Colon (tissue), 2 donors: ENCODE results near the gene ABCC4.

Experiments used
- FAIRE-seq: peaks from 2 replicates; lab custom pipeline; 2012; peaks lifted over from hg19 to GRCh38; lab: Jason Lieb, UNC
- donor health status: control.
- donor health status: control.

Gene ABCC4

DNA sequence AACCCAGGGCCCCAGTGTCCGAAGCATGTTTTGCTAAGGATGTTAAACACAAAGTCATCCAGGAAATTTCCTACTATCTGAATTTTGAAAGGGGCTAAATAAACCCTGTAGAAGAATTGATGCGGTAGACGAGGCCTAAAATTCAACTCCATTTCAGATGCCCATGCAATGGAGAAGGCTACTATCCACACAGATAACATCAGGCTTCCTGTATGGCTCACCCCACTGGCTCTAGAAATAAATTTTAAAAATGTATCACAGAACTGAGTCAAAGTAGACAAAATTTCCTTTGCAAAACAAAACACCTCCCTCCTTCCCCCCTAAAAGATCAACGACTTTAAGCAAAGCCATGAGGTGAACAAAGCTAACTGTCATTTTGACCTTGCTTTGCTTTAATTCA, 188.4 kb downstream of the ABCC4 start:
- FAIRE-seq: no peak

DNA sequence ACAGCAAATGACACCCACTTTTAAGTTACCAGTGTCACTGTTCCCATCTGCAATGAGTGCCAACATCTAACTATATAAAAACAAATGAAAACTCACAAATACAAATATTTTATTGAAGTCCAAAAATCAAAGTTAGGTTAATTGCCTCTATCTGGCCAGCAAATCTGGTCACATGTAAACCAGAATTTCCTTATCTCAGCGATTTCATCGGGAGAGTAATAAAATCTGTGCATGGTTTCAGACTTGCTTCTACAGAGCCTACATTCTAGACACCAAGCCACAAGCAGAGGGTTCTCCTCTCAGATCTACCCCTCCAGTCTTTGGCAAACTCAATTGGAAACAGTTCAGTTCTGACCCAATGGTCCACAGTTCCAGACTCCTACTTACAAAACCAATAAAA, 189.6 kb downstream of the ABCC4 start:
- no peak for FAIRE-seq

DNA sequence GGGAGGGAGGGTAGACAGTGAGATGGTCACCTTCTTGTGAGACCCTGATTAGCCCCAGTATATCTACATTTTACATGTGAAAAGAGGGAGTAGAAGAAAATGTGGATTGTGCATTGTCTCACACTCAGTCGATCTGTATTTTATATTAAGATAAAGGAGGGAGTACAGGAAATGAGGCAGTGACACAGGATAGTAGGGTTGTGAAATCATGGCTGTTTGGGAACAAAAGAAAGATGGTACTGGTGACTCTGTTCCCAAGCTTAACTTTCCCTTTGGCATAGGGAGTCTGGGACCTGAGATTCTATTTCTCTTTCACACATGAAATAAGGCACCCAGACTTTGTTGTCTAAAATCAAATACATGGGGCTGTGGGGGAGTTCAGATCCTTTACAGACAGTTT, 194.7 kb downstream of the ABCC4 start:
- FAIRE-seq: no peak

DNA sequence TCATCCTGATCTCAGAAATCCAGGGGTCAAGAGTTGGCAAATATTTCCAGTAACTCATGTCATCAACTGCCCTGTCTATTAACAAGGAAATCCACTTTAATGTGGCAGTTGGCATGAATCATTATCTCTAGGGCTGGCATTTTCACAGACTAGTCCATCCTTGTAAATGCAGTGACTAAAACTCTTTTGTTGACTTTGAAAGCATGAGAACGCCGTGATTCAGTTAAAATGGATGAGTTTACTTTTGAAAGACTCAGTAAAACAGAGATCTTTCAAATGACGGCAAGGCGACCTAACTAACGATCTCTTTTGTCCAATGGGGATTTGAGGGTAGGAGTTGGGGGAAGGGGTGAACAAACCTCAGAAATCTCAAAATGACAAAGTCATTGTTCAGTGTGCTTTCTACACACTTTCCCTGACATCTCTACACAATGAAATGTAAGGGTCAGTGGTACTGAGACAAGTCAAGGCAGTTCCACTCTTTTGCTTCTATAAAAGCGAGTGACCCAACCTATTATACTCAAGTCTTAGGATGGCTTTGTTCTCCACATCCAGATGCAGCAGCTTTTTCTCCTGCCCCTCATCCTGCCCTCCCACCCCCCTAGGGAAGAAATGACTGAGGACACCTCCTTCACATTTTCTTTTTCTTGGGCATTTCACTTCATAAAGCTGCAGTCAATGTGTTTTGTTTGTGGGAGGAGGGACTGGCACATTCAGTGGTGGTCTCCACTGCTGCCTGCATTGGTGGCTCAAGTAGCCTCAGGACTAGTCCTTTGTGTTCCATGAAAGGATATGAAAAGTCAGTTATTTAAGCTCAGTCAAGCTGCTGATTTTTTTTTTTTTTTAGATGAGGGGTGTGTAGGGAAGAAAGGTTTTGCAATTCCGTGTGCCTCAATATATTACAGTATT, 200.5 kb downstream of the ABCC4 start:
- no peak for FAIRE-seq

DNA sequence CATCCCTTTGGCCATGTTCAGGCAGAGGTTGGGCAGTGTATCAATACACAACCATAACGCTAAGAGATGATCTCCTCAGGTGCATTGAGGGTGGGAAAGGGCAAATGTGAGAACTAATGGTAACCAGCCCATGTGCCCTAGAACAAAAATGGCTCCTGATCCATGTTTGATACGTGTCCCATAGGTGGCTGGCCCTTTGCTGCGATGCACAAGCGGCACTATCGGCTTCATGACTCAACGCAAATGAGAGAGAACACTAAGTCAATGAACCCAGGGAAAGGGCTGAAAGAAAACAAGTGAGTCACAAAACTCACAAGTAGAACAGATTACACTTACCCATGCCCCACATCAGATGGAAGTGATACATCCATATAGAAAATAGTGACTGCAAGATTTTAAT, 201.7 kb downstream of the ABCC4 start:
- no peak for FAIRE-seq

DNA sequence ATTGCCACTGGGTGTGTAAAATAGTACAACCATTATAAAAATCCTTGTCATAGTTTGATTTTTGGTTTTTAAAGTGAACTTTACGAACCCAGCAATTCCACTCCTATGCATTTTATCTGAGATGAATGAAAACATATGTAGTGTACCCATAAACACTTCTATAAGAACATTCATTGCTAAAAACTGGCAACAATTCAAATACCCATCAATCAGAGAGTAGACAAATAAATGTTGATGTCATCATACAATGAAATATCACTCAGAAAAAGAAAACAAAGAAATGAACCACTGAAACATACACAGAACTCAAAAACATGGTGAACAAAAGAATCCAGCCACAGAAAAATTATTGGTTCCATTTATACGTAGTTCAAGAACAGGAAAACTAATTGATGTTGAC, 202.3 kb downstream of the ABCC4 start:
- FAIRE-seq: no peak

DNA sequence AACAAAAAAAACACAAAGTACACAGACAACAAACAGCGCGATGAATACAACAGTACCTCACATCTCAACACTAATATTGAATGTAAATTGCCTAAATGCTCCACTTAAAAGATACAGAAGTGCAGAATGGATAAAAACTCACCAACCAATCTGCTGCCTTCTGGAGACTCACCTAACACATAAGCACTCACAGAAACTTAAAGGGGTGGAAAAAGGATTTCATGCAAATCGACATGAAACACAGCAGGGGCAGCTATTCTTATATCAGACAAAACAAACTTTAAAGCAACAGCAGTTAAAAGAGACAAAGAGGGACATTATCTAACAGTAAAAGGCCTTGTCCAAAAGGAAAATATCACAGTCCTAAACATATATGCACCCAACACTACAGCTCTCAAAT, 209.5 kb downstream of the ABCC4 start:
- FAIRE-seq: no peak

DNA sequence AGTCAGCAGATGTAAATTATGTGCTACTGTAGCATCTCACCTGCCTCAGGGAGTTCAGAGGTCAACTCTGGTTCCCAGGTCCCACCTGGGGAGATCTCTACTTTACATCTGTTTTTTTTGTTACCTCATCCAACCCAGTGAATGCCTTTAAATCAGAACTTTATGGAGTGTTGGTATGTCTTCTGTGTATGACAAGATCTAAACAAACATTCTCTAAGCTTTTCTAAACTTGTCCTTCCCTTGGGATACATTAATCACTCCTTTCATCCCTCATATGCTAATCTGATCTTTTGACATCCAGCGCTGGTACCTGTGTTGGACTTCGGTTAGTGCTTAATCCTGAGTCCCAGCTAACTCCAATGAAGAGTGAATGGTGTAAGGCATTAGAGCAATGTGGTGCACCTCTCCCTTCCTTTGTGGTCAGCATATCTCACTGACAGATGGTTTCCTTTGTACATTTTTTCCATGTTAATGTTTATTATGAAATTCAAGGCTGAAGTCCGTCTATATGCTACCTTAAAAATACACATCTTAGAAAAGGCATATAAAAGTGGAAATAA, 213.4 kb downstream of the ABCC4 start:
- FAIRE-seq: no peak

DNA sequence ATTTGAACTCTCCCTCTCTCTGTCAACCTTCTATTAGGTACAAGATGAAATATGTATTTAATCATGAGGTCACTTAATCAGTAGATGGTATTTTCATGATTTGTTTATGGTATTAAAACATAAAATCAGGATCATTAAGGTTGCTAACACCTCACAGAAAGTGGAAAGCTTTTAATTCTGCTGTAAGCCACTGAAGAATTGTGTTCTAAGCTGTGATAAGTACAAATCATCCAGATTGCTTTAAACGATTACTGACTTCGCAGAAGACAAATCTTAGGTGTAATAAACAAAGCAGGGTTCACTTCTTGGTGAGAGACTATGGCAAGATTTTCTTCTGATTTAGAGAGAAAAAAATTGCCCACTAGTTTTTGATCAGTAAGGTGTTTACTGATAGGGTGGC, 214.5 kb downstream of the ABCC4 start:
- no peak for FAIRE-seq

DNA sequence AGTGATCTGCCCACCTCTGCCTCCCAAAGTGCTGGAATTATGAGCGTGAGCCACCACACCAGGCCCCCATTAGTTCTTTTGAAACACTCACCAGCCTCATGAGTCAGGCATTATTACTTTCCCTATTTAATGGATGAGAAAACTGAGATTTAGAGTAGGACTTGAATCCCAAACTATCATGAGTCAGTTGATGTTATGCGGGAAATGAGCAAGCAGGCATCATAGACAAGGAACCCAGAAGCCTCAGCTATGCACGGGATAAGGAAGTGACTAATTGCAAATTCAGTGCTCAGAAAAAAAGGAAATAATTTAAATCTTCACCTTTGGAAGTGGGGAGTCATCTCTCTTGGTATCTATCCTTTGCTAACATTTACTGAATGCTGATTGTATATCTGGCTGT, 217.5 kb downstream of the ABCC4 start:
- no peak for FAIRE-seq

DNA sequence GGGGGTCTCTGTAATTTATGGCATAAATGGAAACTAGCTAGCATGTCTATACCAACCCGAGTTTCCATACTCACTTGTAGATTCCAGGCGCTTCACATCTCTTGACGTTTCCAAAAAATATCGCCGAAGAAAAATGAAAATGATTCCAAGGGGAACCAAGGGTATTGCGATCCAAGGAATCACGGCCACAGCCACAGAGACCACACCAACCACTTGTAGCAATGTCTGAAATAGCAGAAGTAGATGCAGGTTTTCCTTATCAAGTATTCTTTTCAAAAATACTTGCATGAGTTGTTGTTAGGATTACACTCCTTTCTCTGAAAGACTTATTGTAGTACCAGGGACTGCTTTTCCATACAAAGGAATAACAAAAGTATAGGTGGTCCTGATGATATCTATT, 218.2 kb downstream of the ABCC4 start:
- no peak for FAIRE-seq

DNA sequence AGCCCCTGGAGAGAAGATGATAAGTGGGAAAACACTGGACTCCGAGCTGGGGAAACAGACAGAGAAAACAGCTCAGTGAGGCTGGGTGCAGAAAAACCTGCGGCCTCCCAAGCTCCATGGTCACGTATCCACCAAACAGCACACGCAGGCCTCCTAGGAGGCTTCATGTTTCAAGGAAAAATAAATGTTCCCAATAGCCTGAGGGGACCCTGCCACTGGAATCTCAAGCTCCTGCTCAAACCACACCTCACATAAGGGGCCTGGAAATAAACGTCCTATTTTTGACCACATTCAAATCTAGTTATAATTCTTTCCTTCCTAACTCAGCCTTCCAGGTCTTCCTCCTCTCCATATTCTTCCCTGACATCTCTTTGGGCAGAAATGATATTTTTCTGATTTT, 225.7 kb downstream of the ABCC4 start:
- FAIRE-seq: no peak

DNA sequence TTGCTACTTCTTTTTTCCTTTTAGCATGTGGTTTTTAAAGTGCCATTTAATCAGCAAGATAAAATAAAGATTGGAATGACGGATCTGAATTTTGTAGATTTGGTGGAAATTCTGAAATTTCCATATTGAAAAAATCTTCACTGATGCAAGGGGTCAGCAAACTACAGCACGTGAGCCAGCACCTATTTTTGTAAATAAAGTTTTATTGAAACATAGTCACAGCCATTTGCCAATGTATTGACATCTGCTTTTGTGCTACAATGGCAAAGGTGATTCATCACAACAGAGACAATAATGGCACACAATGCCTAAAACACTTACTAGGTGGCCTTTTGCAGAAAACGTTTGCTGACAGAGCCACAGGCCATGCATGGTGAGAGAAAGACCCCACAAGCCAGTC, 226.4 kb downstream of the ABCC4 start:
- no peak for FAIRE-seq

DNA sequence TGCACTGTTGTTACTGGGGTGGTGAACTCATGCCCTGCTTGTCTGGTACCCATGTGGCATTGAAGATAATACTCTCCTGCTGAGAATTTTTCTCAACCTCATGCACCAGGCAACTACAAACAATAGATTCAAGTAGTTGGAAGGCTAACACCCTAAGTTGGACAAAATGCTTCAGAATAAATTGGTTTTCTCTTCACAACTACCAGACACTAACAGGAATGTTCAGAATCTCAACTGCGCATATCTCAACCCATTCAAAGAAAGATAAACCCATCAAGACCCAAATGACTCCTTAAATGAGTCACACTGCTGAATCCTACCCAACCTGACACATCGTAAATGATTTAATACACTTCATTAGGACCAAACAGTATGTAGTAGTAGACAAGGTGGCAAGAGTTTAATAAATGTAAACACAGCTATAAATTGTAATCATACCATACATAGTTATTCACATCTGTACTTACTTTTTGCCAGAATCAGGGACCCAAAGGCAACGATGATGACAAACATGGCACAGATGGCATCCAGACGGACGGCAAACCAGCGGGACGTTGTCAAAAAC, 227.4 kb downstream of the ABCC4 start:
- no peak for FAIRE-seq

DNA sequence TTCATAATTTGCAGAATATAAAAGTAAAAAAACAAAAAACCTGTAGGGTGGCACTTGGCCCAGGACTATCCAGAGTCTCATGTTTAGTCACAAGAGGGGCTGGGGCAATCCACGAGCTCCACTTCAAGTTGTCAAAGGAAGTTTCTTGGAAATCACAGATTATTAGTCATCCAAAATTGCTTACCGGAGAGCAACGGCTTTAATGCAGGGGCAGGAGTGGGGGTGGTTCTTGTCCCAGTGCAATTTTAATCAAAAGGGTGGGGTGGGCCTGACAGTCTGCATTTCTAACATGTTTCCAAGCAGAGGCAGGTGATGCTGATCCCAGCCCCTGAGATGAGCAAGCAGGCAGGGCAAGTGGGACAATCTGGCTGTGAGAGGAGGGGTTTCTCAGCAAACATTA, 233.9 kb downstream of the ABCC4 start:
- FAIRE-seq: no peak

DNA sequence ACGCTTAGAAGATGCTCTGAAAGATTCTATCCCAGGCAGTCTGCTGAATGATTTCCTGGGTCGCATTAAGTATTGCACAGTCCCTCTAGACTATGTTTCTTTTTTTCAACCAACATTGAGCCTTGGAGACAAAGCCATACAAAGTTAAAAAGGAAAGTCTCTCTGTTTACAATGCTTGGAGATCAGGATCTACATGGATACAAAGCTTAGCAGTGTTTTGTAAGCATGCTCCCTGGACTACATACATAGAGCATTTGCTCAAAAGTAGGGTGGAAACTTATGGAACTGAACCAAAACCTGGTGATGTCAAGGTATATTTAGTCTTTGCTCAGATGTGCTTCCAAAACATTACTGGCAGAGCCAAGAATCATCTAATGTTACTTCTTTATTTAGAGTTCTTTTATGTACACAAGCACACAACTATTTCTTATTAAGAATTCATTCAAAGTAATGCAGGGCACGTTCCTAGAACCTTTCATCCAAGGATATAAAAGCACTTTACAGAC, 241.2 kb downstream of the ABCC4 start:
- FAIRE-seq: no peak

DNA sequence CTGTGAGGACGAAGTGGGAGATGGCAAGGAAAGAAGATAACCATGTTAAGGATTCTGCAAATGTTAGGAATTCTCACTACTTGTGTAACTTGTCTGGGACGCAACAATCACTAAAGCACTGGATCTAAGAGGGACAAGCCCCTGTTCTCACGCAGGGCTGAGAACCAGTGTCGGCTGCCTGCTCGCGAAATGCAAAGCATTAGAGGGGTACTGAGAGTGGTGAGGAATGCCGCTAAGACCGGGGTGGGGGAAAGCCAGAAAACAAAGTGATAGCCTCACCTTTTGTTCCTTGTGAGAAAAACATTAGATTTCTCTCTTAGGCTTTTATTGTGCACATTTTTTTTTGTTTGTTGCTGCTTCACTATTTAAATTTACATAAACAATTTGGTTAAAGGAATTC, 241.9 kb downstream of the ABCC4 start:
- FAIRE-seq: no peak

DNA sequence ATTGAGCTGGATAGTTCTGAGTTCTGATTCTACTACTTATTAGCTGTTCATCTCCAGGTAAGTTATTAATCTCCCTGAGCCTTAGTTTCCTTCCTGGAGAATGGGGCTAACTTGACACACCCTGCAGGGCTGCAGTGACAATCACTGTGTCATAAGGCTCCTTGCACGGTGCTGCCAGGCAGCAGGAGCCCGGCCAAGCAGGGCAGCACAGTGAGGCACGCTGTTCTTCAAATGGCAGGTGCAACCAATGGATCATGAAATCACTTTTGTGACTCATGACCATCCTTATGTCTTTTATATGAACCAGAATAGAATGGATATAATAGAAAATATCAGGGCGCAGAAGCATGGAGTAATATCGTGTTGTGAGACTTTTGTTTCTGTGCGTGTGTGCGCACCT, 242.6 kb downstream of the ABCC4 start:
- FAIRE-seq: no peak

DNA sequence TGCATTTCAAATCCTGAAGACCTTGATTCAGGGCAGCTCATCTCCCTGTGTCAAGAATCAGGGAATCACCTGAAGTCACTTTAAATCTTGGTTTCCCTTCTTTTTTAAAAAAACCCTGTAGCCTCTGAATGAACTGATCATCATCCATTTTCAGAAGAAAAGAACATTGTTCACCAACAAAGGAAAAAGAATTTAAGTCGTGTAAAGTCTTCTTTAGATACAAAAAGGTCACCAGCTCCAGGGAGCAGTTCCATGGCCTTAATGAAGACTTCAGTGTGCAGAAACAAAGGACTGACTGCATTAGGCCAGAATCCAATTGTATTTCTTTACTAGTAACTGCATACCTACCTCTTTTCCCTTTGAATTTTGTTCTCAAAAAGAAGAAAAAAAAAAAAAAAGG, 245.0 kb downstream of the ABCC4 start:
- no peak for FAIRE-seq

DNA sequence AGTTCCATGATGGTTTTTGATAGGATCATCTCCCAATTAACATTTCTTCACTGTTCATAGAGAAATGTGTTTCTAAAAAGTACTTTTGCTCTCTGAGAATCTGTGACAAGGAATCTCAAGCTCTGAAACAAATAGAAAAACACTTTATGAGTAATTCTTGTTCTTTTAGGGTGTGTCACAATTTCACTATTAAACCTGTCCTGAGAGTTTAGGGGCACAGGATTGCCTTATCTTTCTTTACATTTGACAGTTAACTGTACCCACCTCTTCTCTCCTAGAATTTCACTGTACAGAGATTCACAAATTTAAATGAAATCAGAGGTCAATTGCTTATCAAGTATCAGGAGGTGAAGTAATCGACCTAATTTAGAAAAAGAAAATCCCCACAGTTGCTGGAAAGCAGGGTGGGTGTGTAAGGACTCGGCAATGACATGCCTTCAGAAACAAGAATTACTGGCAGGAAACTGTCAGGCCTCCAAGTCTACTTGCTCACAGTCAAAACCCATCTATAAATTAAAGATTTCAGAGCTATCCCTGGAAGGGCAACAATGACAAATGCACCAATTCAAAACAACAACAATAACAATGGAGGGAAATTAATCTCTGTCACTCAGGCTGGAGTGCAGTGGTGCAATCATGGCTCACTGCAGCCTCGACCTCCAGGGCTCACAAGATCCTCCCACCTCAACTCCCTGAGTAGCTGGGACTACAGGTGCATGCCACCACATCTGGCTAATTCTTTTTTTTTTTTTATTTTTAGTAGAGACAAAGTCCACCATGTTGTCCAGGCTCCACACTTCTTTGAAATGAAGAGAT, 250.2 kb downstream of the ABCC4 start:
- FAIRE-seq: no peak

DNA sequence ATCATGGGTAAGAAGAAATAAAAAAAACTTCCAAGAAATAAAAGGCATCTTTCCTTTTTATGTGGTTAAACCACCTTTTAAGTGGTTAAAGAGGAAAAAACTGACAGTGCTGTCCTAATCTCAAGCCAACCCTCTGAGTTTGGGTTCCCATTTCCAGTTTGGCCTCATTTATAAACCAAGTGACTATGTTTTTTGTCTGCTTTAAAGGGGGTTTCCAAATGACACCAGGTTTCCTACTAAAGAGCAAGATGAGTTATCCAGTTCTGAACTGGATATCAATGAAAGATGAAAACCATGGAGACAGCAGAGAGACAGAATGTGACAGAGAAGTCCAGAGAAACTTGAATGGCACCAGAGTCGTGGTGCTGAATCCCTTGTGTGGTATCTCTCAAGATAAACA, 251.5 kb downstream of the ABCC4 start:
- no peak for FAIRE-seq

DNA sequence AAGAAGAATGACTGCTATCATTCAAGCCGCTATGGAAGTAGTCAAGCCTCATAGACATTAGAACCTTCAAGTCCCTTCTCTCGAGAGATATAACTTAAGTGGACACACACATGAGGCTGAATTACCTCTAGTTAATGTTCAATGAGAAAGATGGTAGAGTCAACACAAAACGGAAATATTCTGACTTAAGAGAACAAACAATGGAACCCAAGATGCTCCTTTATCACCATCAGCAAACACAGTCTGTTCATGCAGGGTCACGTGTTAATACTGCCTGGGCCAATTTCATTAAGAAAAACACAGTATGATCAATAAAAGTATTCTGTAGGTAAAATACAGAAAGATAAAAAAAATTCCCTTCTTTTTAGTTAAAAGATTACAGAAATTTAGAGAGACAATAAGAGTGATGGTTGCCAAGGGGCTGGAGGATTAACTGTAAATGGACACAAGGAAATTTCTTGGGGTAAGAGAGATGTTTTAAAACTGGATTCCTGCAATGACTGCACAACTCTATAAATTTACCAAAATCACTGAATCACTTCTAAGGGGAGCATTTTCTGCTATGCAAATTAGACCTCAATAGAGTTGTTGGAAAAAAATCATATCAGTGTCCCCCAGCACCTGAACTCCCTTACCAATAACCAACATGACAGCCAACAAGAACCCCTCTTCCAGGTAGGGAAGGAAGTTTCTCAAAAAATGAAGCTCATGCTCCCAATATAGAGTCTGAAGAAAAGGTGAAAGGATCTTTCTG, 256.6 kb downstream of the ABCC4 start:
- FAIRE-seq: no peak
